PFSK-1 (cell line): ENCODE results near the gene FOXN3.
A peak's percentile ranks its signal among the peaks of the same experiment; 100 is the strongest.

Source experiments
- FOXP2 ChIP-seq: optimal IDR thresholded peaks from 2 replicates; pipeline ENCODE3; 2011; ENCODE audit warnings: borderline replicate concordance, control low read depth, inconsistent platforms; ENCODE audit not compliant: insufficient read depth; ENCODE audit errors: extremely low read length, extremely low read depth
- POLR2AphosphoS5 ChIP-seq: IDR thresholded peaks from 2 replicates; pipeline ENCODE4 v1.6.1; 2012; ENCODE audit warnings: low read depth, mild to moderate bottlenecking, control low read depth, low read length, moderate library complexity
- REST ChIP-seq, 2 experiments: IDR thresholded peaks; 2 replicates each; pipeline versions ENCODE4 v1.6.1 to v1.8.0; 2011 to 2012; ENCODE audit warnings: low read depth in 2 of 2, low read length in 2 of 2, control low read depth in 1 of 2, inconsistent platforms in 1 of 2, mild to moderate bottlenecking in 1 of 2, moderate library complexity in 1 of 2; ENCODE audit not compliant: insufficient read depth in 1 of 2
- SIN3A ChIP-seq: IDR thresholded peaks from 2 replicates; pipeline ENCODE4 v1.6.1; 2012; ENCODE audit warnings: mild to moderate bottlenecking, low read length, moderate library complexity, borderline replicate concordance; ENCODE audit not compliant: insufficient read depth
- TAF1 ChIP-seq: IDR thresholded peaks from 2 replicates; pipeline ENCODE4 v1.6.1; 2012; ENCODE audit warnings: low read length, control low read depth, borderline replicate concordance; ENCODE audit not compliant: insufficient read depth

The FOXN3 gene

GRCh38 chr14:89240414-89240813 is 176.6 kb downstream of the FOXN3 start:
- TF ChIP-seq SIN3A (peak; percentile 75; the same call in 1 of the 2 replicates), FOXP2 (no peak)

GRCh38 chr14:89239023-89239422 is 178.0 kb downstream of the FOXN3 start:
- TF ChIP-seq SIN3A (no peak), FOXP2 (no peak), REST (IDR thresholded peaks at IDR 0.05; ENCODE audit: insufficient read depth in 1 of 2, low read depth in 2 of 2, low read length in 2 of 2) (no peak), TAF1 (no peak), POLR2AphosphoS5 (no peak)

GRCh38 chr14:89237921-89238529 is 179.0 kb downstream of the FOXN3 start:
- TF ChIP-seq POLR2AphosphoS5 (no peak), FOXP2 (no peak), TAF1 (no peak), REST (IDR thresholded peaks at IDR 0.05; ENCODE audit: insufficient read depth in 1 of 2, low read depth in 2 of 2, low read length in 2 of 2) (no peak), SIN3A (no peak)

GRCh38 chr14:89236851-89237250 is 180.2 kb downstream of the FOXN3 start:
- TF ChIP-seq POLR2AphosphoS5 (no peak), TAF1 (no peak), SIN3A (no peak), FOXP2 (no peak), REST (IDR thresholded peaks at IDR 0.05; ENCODE audit: insufficient read depth in 1 of 2, low read depth in 2 of 2, low read length in 2 of 2) (no peak)

GRCh38 chr14:89233184-89233583 is 183.8 kb downstream of the FOXN3 start:
- TF ChIP-seq TAF1 (no peak), FOXP2 (no peak), POLR2AphosphoS5 (no peak), REST (IDR thresholded peaks at IDR 0.05; ENCODE audit: insufficient read depth in 1 of 2, low read depth in 2 of 2, low read length in 2 of 2) (no peak), SIN3A (no peak)
